ENCODE measurements around the gene ZNF829. TPM values are rescaled to one million over a fixed set of nuclear protein-coding genes. Genes with fewer than 3 reads are reported as not detected.

ZNF829 gene
- polyA plus RNA-seq, 1 donor (not counting 4 experiments of a cell fraction or from before 2014, with no cell fraction given), result 2.3 TPM

DNA sequence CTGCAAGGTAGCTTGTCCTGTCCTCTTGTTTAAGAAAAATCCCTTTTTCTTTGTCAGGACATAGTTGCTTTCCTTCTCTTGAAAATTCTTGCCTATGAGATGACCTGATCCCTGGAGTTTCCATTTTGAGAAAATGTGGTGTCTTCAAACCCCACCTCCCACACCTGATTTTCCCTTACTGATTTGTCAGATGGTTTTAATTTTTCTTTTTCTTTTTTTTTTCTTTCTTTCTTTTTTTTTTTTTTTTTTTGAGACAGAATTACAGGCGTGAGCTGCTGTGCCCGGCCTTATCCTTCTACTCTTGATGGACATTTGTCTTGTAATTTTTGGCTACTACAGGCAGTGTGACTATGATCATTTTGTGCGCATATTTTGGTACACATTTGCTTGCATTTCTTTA lies 64.2 kb downstream of the ZNF829 start:
- Histone ChIP-seq H3K9me3 (ENCODE audit: control insufficient read depth, low read depth, low read length) (peaks cover 1% of the 10 kb centered on the region), H3K4me1 (ENCODE audit: control insufficient read depth, extremely low read depth, insufficient read depth, low read length) (peaks cover 6% of the 10 kb centered on the region), H3K27me3 (ENCODE audit: control insufficient read depth, extremely low read depth, insufficient read depth, low read length) (no peaks in the 10 kb centered on the region), H3K27ac (ENCODE audit: control insufficient read depth, insufficient read depth, low read length) (no peak overlapping the region), H3K36me3 (ENCODE audit: control insufficient read depth in 2 of 2, extremely low read depth in 1 of 2, insufficient read depth in 2 of 2, low read length in 2 of 2) (peaks cover 3 to 4% of the 10 kb centered on the region in 2 experiments), H4K20me1 (ENCODE audit: control insufficient read depth, extremely low read depth, insufficient read depth, low read length) (no peaks in the 10 kb centered on the region), H3K4me3 (ENCODE audit: control insufficient read depth in 2 of 3, extremely low read depth in 1 of 3, insufficient read depth in 2 of 3, low read depth in 1 of 3, low read length in 3 of 3) (peak overlapping the region in 2 of 3 experiments; percentile 90 to 96), H3K9ac (ENCODE audit: control insufficient read depth, extremely low read depth, insufficient read depth, low read length) (peak overlapping the region; percentile 94), H3K79me2 (ENCODE audit: control insufficient read depth, insufficient read depth, low read length) (peaks cover 20% of the 10 kb centered on the region), H3K4me2 (ENCODE audit: control insufficient read depth, extremely low read depth, insufficient read depth, low read depth, low read length) (peak overlapping the region; percentile 85), H3K9me1 (ENCODE audit: control insufficient read depth, extremely low read depth, insufficient read depth, low read length) (no peaks in the 10 kb centered on the region), H2AFZ (ENCODE audit: control insufficient read depth, low read length) (peak overlapping the region; percentile 100)
- dilution Hi-C loops (cut with MboI; ENCODE audit: extremely low pct_ligation_motif_present, low sequenced_read_pairs), result no loop called here
- no peak for DNase-seq (ENCODE audit: low read depth, low spot score)
- FAIRE-seq, result no peak
- TF ChIP-seq, protein P1, sequence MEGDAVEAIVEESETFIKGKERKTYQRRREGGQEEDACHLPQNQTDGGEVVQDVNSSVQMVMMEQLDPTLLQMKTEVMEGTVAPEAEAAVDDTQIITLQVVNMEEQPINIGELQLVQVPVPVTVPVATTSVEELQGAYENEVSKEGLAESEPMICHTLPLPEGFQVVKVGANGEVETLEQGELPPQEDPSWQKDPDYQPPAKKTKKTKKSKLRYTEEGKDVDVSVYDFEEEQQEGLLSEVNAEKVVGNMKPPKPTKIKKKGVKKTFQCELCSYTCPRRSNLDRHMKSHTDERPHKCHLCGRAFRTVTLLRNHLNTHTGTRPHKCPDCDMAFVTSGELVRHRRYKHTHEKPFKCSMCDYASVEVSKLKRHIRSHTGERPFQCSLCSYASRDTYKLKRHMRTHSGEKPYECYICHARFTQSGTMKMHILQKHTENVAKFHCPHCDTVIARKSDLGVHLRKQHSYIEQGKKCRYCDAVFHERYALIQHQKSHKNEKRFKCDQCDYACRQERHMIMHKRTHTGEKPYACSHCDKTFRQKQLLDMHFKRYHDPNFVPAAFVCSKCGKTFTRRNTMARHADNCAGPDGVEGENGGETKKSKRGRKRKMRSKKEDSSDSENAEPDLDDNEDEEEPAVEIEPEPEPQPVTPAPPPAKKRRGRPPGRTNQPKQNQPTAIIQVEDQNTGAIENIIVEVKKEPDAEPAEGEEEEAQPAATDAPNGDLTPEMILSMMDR (optimal IDR thresholded peaks at IDR 0.05 in 1 of 3, IDR thresholded peaks at IDR 0.05 in 1 of 3, conservative IDR thresholded peaks at IDR 0.05 in 1 of 3; ENCODE audit: extremely low read depth in 1 of 3, insufficient read depth in 2 of 3, low read length in 3 of 3), result no peak
- no peak for TF ChIP-seq EZH2 (IDR thresholded peaks at IDR 0.05; ENCODE audit: low read length)

DNA sequence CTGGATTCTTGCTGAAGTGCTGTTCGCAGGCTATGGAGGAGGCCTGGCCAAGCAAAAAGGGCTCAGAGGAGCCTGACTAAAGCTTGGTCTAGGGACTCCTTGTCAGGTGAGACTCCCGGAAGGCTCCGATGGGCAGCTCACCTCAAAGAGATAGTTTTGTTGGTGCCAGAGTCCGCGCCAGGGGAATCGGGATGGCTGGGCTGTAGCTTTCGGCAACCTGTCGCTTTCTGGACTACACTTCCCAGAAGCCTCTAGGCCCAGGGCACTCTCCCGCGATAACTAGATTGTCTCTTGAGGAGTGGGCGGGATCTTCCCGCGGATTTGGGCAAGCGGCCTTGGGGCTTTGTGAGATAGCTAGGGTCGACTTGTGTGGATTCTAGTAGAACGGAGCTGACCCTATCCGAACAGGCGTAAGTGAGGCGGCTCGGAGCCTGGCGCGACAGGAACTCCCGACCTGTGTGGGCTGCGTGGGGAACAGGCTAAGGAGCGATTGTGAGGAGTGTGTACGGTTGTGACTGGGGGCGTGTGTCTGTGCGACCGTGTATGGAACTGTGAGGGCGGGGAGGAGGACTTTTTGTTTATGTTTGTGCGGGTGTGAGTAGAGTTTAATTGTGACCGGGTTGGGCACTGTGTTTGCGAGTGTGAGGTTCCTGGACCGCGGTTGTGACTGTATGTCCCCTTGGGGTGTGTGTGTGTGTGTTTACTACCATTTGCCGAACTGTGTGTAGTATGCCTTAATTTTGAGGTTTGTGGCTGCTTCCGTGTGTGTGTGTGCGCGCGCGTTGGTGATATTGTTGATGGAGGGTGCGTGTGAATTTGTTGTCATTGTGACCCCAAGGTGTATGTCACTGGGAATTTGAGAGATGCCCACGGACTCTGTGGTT lies 65.3 kb downstream of the ZNF829 start, which contains the start of gene ZNF345:
ZNF345 (plus strand) TSS at position 318 of the 884 bp plus-strand sequence. CDS start 25,955 bp downstream, outside the sequence.
- peak within 1 kb of the TSS; percentile 85 for H3K27ac ChIP-seq (ENCODE audit: control insufficient read depth, insufficient read depth, low read length)
- peak within 1 kb of the TSS; percentile 94 for H3K9ac ChIP-seq (ENCODE audit: control insufficient read depth, extremely low read depth, insufficient read depth, low read length)
- no peaks in the 10 kb centered on the region for H3K27me3 ChIP-seq (ENCODE audit: control insufficient read depth, extremely low read depth, insufficient read depth, low read length)

More for the DNA sequence above, 65.3 kb downstream of the ZNF829 start, which contains the start of gene ZNF345:
- Histone ChIP-seq H3K9me1 (ENCODE audit: control insufficient read depth, extremely low read depth, insufficient read depth, low read length) (no peaks in the 10 kb centered on the region), H3K9me3 (ENCODE audit: control insufficient read depth, low read depth, low read length) (peaks cover 1% of the 10 kb centered on the region), H3K4me3 (ENCODE audit: control insufficient read depth in 2 of 3, extremely low read depth in 1 of 3, insufficient read depth in 2 of 3, low read depth in 1 of 3, low read length in 3 of 3) (peak within 1 kb of the TSS; percentile 70 to 96 (median 90)), H3K36me3 (ENCODE audit: control insufficient read depth in 2 of 2, extremely low read depth in 1 of 2, insufficient read depth in 2 of 2, low read length in 2 of 2) (peaks cover 3 to 8% of the 10 kb centered on the region in 2 experiments), H4K20me1 (ENCODE audit: control insufficient read depth, extremely low read depth, insufficient read depth, low read length) (no peaks in the 10 kb centered on the region), H3K79me2 (ENCODE audit: control insufficient read depth, insufficient read depth, low read length) (peaks cover 28% of the 10 kb centered on the region), H3K4me1 (ENCODE audit: control insufficient read depth, extremely low read depth, insufficient read depth, low read length) (peaks cover 6% of the 10 kb centered on the region), H3K4me2 (ENCODE audit: control insufficient read depth, extremely low read depth, insufficient read depth, low read depth, low read length) (peak within 1 kb of the TSS; percentile 85), H2AFZ (ENCODE audit: control insufficient read depth, low read length) (peak within 1 kb of the TSS; percentile 100)
- FAIRE-seq (peak; percentile 77), DNase-seq (ENCODE audit: low read depth, low spot score) (peak; percentile 53)
- TF ChIP-seq, protein P1 (optimal IDR thresholded peaks at IDR 0.05 in 1 of 3, IDR thresholded peaks at IDR 0.05 in 1 of 3, conservative IDR thresholded peaks at IDR 0.05 in 1 of 3; ENCODE audit: extremely low read depth in 1 of 3, insufficient read depth in 2 of 3, low read length in 3 of 3), result no peak
- no peak for TF ChIP-seq EZH2 (IDR thresholded peaks at IDR 0.05; ENCODE audit: low read length)
- dilution Hi-C loops (cut with MboI; ENCODE audit: extremely low pct_ligation_motif_present, low sequenced_read_pairs), result no loop called here
